ENCODE measurements around the gene SUOX.
A peak's percentile ranks its signal among the peaks of the same experiment; 100 is the strongest.
"Not testable (repeated sequence)": the region's sequence is repeated elsewhere in the genome, so short reads cannot be mapped to it uniquely, and the experiment has no call there.

Gene SUOX

GRCh38 chr12:56021889-56022497 lies 24.9 kb downstream of the SUOX start:
- DNase-seq = peak; percentile 14

GRCh38 chr12:56028511-56029165 lies 31.6 kb downstream of the SUOX start:
- DNase-seq = no peak

- DNase-seq = no peak
Measured at GRCh38 chr12:56029166-56029519, 32.1 kb downstream of the SUOX start.

- peak; percentile 52 for DNase-seq
Measured at GRCh38 chr12:56029666-56030293, 32.7 kb downstream of the SUOX start.

GRCh38 chr12:56031987-56032386 lies 34.9 kb downstream of the SUOX start:
- DNase-seq = peak; percentile 39

GRCh38 chr12:56034586-56035332 lies 37.7 kb downstream of the SUOX start:
- peak; percentile 26 for DNase-seq

GRCh38 chr12:56037161-56037560 lies 40.1 kb downstream of the SUOX start:
- no peak for DNase-seq

GRCh38 chr12:56038022-56038655 lies 41.1 kb downstream of the SUOX start:
- no peak for DNase-seq

- peak; percentile 46 for DNase-seq
Measured at GRCh38 chr12:56040151-56040550, 43.1 kb downstream of the SUOX start.

- peak; percentile 17 for DNase-seq
Measured at GRCh38 chr12:56040963-56041551, 44.0 kb downstream of the SUOX start.

GRCh38 chr12:56041552-56042429 lies 44.7 kb downstream of the SUOX start, which contains the start of gene RPS26:
TSS of gene RPS26 (plus strand) at chr12:56041918. CDS start at chr12:56042167, 249 bp downstream.
- peak; percentile 94 for DNase-seq

- DNase-seq = not testable (repeated sequence)
Measured at GRCh38 chr12:56042430-56042813, 45.3 kb downstream of the SUOX start.

GRCh38 chr12:56042843-56043242 lies 45.8 kb downstream of the SUOX start:
- DNase-seq = no peak

- DNase-seq = peak; percentile 29
Measured at GRCh38 chr12:56046027-56046780, 49.1 kb downstream of the SUOX start.

- DNase-seq = no peak
Measured at GRCh38 chr12:56053407-56053893, 56.4 kb downstream of the SUOX start.
